Pons (tissue), 1 donor: ENCODE results near the gene S100A2.
A peak's percentile ranks its signal among the peaks of the same experiment; 100 is the strongest.

Experiments used
- DNase-seq: peaks from one replicate; pipeline ENCODE4 v3.0.0-alpha.2; 2016; ENCODE audit warnings: low spot score

S100A2 gene

GRCh38 chr1:153545067-153546055 is 20.3 kb downstream of the S100A2 start, which contains the start of gene S100A4:
S100A4 (minus strand) TSS chr1:153545806; CDS start chr1:153544794, 1,012 bp downstream.
- peak; percentile 77 for DNase-seq

GRCh38 chr1:153544453-153545066 is 21.1 kb downstream of the S100A2 start:
- no peak for DNase-seq

GRCh38 chr1:153543736-153544135 is 21.9 kb downstream of the S100A2 start:
- no peak for DNase-seq

- no peak for DNase-seq
These were observed 22.5 kb downstream of the S100A2 start for GRCh38 chr1:153542956-153543711.

- no peak for DNase-seq
These were observed 23.7 kb downstream of the S100A2 start for GRCh38 chr1:153541641-153542590.

- peak; percentile 28 for DNase-seq
These were observed 25.0 kb downstream of the S100A2 start, which contains the start of gene S100A5 for GRCh38 chr1:153540394-153541361. S100A5 (minus strand) TSS chr1:153540934; CDS start chr1:153540191, 743 bp downstream.

GRCh38 chr1:153539395-153540093 is 26.1 kb downstream of the S100A2 start:
- no peak for DNase-seq

GRCh38 chr1:153538315-153538821 is 27.3 kb downstream of the S100A2 start:
- no peak for DNase-seq

- DNase-seq, result no peak
These were observed 28.3 kb downstream of the S100A2 start for GRCh38 chr1:153537376-153537730.

- DNase-seq, result no peak
These were observed 28.8 kb downstream of the S100A2 start for GRCh38 chr1:153536671-153537375.

- DNase-seq, result peak; percentile 65
These were observed 29.5 kb downstream of the S100A2 start for GRCh38 chr1:153536012-153536670.

- DNase-seq, result peak; percentile 48
These were observed 30.2 kb downstream of the S100A2 start, which contains the start of gene S100A6 for GRCh38 chr1:153535242-153536011. S100A6 (minus strand) TSS chr1:153535991; CDS start chr1:153535339, 652 bp downstream.

- no peak for DNase-seq
These were observed 30.8 kb downstream of the S100A2 start for GRCh38 chr1:153534925-153535241.

- no peak for DNase-seq
These were observed 31.3 kb downstream of the S100A2 start for GRCh38 chr1:153534226-153534924.

GRCh38 chr1:153533689-153534201 is 31.9 kb downstream of the S100A2 start:
- DNase-seq, result no peak
